Lung (tissue), 12 donors: ENCODE results near the gene ARL8A. TPM values are rescaled to one million over a fixed set of nuclear protein-coding genes. Genes with fewer than 3 reads are reported as not detected.

Experiments
- ATAC-seq: fragments of 200-7000 bp; cut with Tn5 transposase; one replicate; pipeline ENCODE4 v1.9.1; 2020; ENCODE audit warnings: moderate number of reproducible peaks; ENCODE audit not compliant: insufficient read depth, low FRiP score
- DNase-seq, 3 donors: peaks; one replicate each; pipeline ENCODE4 v3.0.0-alpha.2; 2013 to 2017
- H3K27ac ChIP-seq, 2 donors: one replicate each; pipeline ENCODE4 v1.5.1; 2013; ENCODE audit warnings: mild to moderate bottlenecking in 2 of 2, moderate library complexity in 2 of 2, control low read depth in 1 of 2, inconsistent platforms in 1 of 2, low read depth in 1 of 2, low read length in 1 of 2
- H3K27me3 ChIP-seq, 3 donors: one replicate each; pipeline ENCODE4 v1.5.1; 2013; ENCODE audit warnings: low read length in 2 of 3; ENCODE audit not compliant: control insufficient read depth in 3 of 3, insufficient read depth in 3 of 3
- H3K36me3 ChIP-seq, 4 donors: one replicate each; pipeline ENCODE4 v1.5.1; 2013; ENCODE audit warnings: low read length in 4 of 4, mild to moderate bottlenecking in 1 of 4, moderate library complexity in 1 of 4; ENCODE audit not compliant: control insufficient read depth in 4 of 4, insufficient read depth in 4 of 4
- H3K4me1 ChIP-seq, 5 donors: one replicate each; pipeline ENCODE4 v1.5.1; 2013; ENCODE audit warnings: low read length in 5 of 5, mild to moderate bottlenecking in 2 of 5, moderate library complexity in 1 of 5; ENCODE audit not compliant: control insufficient read depth in 5 of 5, insufficient read depth in 5 of 5
- H3K4me3 ChIP-seq: one replicate; pipeline ENCODE4 v1.5.1; 2013; ENCODE audit warnings: mild to moderate bottlenecking, control low read depth, moderate library complexity
- H3K9ac ChIP-seq, 2 donors: one replicate each; pipeline ENCODE4 v1.5.1; 2013; ENCODE audit warnings: low read length in 2 of 2, control low read depth in 1 of 2; ENCODE audit not compliant: insufficient read depth in 1 of 2
- H3K9me3 ChIP-seq, 4 donors: one replicate each; pipeline ENCODE4 v1.5.1; 2013; ENCODE audit warnings: low read length in 3 of 4, mild to moderate bottlenecking in 1 of 4, moderate library complexity in 1 of 4; ENCODE audit not compliant: control insufficient read depth in 4 of 4, insufficient read depth in 3 of 4
- WGBS, 2 donors: extraction: QIAGEN DNeasy Blood & Tissue Kit; methylation state at CpG; one replicate each; pipeline ENCODE4 v1.1.7; 2013; 5-methylcytosine and 5-hydroxymethylcytosine counted together
- polyA plus RNA-seq, 2 donors: library from polyadenylated mRNA; stranded (reverse); fragments of 200-250 nt; gene quantifications; one replicate each; pipeline ENCODE4 v1.2.1, GENCODE V29; 2013
- total RNA-seq, 2 donors: library from RNA; depleted of rRNA in 1 of 2; stranded (reverse); fragments of >200 nt in 1 of 2; gene quantifications; one replicate each; pipeline ENCODE4 v1.2.1, GENCODE V29; 2014 to 2021
- TF ChIP-seq, protein P1 (sequence below): IDR thresholded peaks from 2 replicates; pipeline ENCODE4 v1.5.1; 2012; ENCODE audit warnings: mild to moderate bottlenecking; ENCODE audit errors: control extremely low read depth, extremely low read depth
- donor health status: control.
- donor health status: control.
- donor health status: Bipolar disorder and iron deficiency.
- donor health status: healthy.
- donor health status: DM: yes; HTN: yes; CAD: no.

The ARL8A gene
- total and polyA plus RNA-seq, 4 donors, result 27.8 to 82.0 (median 48.8) TPM

DNA sequence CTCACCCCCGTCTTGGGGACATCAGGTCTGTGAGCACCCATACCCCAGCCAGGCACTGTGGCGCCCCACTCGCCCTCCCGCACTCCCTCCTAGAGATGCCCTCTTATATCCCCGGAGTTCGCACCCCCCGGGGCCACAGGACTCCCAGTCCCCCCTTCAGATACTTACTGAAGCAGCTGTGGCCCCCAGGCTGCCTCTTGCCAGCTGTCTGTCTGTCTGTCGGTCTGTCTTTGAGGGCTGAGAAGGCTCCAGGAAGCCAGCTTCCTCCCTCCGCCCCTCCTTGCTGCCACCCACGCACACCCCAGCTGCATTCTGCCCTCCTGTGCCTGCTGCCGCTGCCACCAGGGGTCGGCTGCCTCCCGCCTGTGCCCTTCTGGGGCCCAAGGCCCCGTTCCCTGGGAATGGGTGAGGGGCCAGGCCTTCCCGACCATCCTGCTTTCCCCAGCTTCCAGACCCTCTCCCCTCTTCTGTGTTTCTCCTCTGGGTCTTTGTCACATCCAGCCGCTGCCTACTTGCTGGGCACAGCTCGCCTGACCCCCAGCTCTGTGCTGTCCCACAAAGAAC is 15.9 kb upstream of the ARL8A start, which contains the start of gene PTPN7:
PTPN7 (minus strand) TSS at position 226 of the 564 bp plus-strand sequence. CDS start 1,200 bp downstream, outside the sequence.
- no peak for DNase-seq
- ATAC-seq, result peak; percentile 56
- Histone ChIP-seq H3K9ac (no peak within 1 kb of the TSS), H3K27ac (peak within 1 kb of the TSS in 1 of 2 donors; percentile 77), H3K9me3 (no peaks in the 10 kb centered on the region), H3K4me3 (no peak within 1 kb of the TSS), H3K27me3 (no peaks in the 10 kb centered on the region), H3K36me3 (no peaks in the 10 kb centered on the region), H3K4me1 (peaks cover 0 to 20% (median 10%) of the 10 kb centered on the region in 5 donors)
- WGBS, 2 donors, result 25 to 60% methylated on average over 17 of the region's 17 CpGs
- TF ChIP-seq, protein P1, sequence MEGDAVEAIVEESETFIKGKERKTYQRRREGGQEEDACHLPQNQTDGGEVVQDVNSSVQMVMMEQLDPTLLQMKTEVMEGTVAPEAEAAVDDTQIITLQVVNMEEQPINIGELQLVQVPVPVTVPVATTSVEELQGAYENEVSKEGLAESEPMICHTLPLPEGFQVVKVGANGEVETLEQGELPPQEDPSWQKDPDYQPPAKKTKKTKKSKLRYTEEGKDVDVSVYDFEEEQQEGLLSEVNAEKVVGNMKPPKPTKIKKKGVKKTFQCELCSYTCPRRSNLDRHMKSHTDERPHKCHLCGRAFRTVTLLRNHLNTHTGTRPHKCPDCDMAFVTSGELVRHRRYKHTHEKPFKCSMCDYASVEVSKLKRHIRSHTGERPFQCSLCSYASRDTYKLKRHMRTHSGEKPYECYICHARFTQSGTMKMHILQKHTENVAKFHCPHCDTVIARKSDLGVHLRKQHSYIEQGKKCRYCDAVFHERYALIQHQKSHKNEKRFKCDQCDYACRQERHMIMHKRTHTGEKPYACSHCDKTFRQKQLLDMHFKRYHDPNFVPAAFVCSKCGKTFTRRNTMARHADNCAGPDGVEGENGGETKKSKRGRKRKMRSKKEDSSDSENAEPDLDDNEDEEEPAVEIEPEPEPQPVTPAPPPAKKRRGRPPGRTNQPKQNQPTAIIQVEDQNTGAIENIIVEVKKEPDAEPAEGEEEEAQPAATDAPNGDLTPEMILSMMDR, result no peak

DNA sequence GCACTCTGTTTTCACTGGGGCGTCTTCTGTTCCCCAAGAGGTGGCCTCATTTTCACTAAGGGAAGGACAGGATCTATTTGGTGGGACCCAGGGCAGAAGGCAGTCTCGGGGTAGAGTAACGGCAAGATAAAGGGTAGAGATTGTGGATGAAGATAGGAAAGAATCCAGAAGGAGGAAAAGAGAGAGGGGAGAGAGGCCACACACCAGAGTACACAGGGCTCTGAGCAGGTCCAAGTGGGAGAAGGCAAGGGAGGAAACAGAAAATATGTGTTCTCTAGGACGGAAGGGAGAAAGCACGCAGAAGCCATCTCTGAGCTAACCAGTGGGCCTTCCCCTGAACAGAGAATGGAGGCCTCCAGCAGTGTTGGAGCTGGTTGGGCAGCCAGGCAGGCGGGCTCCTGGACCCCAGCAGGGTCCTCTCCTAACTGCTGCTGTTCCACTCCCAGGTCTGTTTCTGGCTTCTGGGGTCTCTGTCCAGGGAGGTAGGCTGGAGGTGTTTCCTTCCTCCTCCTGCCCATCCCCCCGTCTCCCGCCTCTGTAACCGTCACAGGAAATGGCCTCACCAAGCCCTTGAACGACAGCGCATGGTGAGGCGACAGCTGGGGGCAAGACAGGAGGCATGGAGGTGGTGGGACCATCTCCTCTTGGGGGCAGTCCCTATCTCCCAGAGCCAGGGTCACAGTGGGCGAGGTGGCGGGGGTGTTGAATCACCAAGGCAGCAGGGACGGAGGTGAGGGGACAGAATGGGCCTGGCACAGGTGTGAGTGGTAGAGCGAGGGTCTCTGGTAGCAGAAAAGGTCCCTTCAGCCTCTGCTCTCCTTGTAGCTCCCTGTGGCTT is 15.2 kb upstream of the ARL8A start:
- no peaks in the 10 kb centered on the region for H3K9me3 ChIP-seq
- H3K36me3 ChIP-seq, result no peaks in the 10 kb centered on the region
- ATAC-seq (no peak), DNase-seq (no peak)
- no peaks in the 10 kb centered on the region for H3K27me3 ChIP-seq
- no peak overlapping the region for H3K4me3 ChIP-seq
- WGBS, 2 donors, result 27 to 54% methylated on average over 16 of the region's 16 CpGs
- H3K27ac ChIP-seq, result peak overlapping the region in 1 of 2 donors; percentile 77
- TF ChIP-seq, protein P1, result no peak
- no peak overlapping the region for H3K9ac ChIP-seq
- peaks cover 0 to 21% (median 12%) of the 10 kb centered on the region in 5 donors for H3K4me1 ChIP-seq

DNA sequence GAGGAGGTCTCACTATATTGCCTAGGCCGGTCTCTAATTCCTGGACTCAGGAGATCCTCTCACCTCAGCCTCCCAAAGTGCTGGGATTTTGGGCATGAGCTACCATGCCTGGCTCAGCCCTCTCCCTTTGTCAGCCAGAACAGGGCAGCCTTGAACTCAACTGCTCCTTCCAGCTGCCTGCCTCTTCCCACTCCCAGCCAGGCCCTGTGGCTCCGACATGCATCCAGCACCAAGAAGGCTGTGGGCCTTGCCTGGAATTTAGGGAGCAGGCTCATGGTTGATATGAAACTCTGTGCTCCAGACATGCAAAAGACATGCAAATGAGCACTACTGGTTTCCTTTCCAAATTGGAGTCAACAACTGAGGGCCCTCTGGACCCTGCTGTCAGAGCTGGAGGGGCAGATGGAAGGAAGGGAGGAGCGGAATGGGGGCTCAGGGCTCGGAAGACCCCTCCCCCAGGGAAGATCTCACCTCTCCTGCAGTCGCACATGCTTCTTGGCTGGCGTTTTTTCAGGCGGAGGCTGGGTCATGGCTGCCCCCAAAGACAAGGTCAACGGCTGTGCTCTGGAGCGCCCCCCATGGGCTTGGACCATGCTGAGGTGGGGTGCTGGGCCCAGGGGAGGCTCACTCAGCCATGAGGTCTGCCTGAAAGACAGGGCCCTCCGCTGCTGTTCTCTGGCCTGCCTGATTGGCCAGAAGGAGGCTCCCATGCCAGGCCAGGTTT is 14.4 kb upstream of the ARL8A start:
- no peak overlapping the region for H3K27ac ChIP-seq
- H3K27me3 ChIP-seq, result no peaks in the 10 kb centered on the region
- H3K4me1 ChIP-seq, result peaks cover 0 to 22% (median 10%) of the 10 kb centered on the region in 5 donors
- TF ChIP-seq, protein P1, result no peak
- ATAC-seq, result no peak
- no peak overlapping the region for H3K4me3 ChIP-seq
- no peaks in the 10 kb centered on the region for H3K9me3 ChIP-seq
- H3K9ac ChIP-seq, result no peak overlapping the region
- 57 to 72% methylated on average over 10 of the region's 10 CpGs for WGBS, 2 donors
- no peaks in the 10 kb centered on the region for H3K36me3 ChIP-seq
- no peak for DNase-seq
